Thyroid gland (tissue), 4 donors: ENCODE measurements around the gene ETS1. TPM values are rescaled to one million over a fixed set of nuclear protein-coding genes. Genes with fewer than 3 reads are reported as not detected.

ENCODE experiments used
- DNase-seq, 2 donors: peaks; one replicate each; pipeline ENCODE4 v3.0.0-alpha.2; 2019
- H3K27ac ChIP-seq, 3 donors: fragments of 200-600 bp; sonication (generic); 1 replicate in 2 of 3; 2 replicates in 1 of 3; pipeline ENCODE4 v1.5.1; 2016 to 2019; ENCODE audit warnings: mild to moderate bottlenecking in 1 of 3, moderate library complexity in 1 of 3
- H3K27me3 ChIP-seq: fragments of 200-600 bp; sonication (generic); one replicate; pipeline ENCODE4 v1.5.1; 2019
- H3K36me3 ChIP-seq, 2 donors: fragments of 200-600 bp; sonication (generic); one replicate each; pipeline ENCODE4 v1.5.1; 2016 to 2019
- H3K4me1 ChIP-seq, 2 donors: fragments of 200-600 bp; sonication (generic); one replicate each; pipeline ENCODE4 v1.5.1; 2017 to 2019
- H3K4me3 ChIP-seq, 3 donors: fragments of 200-600 bp; sonication (generic); replicated peaks in 1 of 3; 1 replicate in 2 of 3; 2 replicates in 1 of 3; pipeline ENCODE4 v1.5.1; 2016; ENCODE audit warnings: mild to moderate bottlenecking in 1 of 3
- H3K9me3 ChIP-seq: fragments of 200-600 bp; sonication (generic); one replicate; pipeline ENCODE4 v1.5.1; 2017
- POLR2A ChIP-seq, 2 donors: fragments of 450-650 bp; IDR thresholded peaks; one replicate each; pipeline ENCODE4 v1.6.1; 2017; ENCODE audit warnings: antibody characterized with exemption in 2 of 2, mild to moderate bottlenecking in 2 of 2, moderate library complexity in 1 of 2
- WGBS, 2 donors: methylation state at CpG; one replicate each; pipeline ENCODE4 v1.1.5; 2017; 5-methylcytosine and 5-hydroxymethylcytosine counted together
- intact Hi-C: fragments of 100-400 bp; cut with DNase I; formaldehyde crosslinking; loops from one replicate; pipeline ENCODE4 v1.15.1; 2023
- total RNA-seq, 4 donors: library from RNA; depleted of rRNA; stranded (reverse); fragments of >200 nt; gene quantifications; one replicate each; pipeline ENCODE4 v1.2.3, GENCODE V29; 2016
- TF ChIP-seq, protein P1 (sequence below), 6 experiments: fragments of 200-600 bp in 3 of 6; fragments of 450-650 bp in 3 of 6; sonication (generic) in 3 of 6; IDR thresholded peaks; one replicate each; pipeline ENCODE4 v1.5.1; 2016 to 2019; ENCODE audit warnings: antibody characterized with exemption in 6 of 6, mild to moderate bottlenecking in 2 of 6, inconsistent platforms in 1 of 6, moderate library complexity in 1 of 6

ETS1 gene
- total RNA-seq, 4 donors from 2014 or later = 38.4 to 79.4 (median 58.4) TPM

DNA sequence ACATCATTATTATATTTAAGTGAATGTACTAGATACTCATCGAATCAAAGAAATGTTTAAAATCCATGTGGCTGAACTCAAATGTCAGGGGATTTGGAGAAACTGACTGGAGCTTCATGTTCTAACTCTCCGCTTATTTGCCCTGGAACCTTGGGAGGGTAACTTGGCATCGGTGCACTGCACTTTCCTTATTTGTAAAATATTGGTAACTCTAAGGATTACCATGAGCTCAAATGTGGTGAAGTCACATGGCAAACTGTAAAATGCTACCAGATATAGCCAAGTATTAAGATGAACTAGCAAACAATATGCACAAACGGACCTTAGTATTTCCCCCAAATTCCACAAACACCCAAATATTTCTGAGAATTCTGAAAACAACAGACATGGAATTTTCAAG is 75.6 kb downstream of the ETS1 start:
- no peak for DNase-seq
- H3K4me3 ChIP-seq = no peak overlapping the region
- WGBS, 2 donors = 68 to 77% methylated on average over 4 of the region's 4 CpGs
- no peaks in the 10 kb centered on the region for H3K9me3 ChIP-seq
- no peak overlapping the region for H3K27ac ChIP-seq
- peaks cover 0 to 46% of the 10 kb centered on the region in 2 donors for H3K4me1 ChIP-seq
- TF ChIP-seq, protein P1, sequence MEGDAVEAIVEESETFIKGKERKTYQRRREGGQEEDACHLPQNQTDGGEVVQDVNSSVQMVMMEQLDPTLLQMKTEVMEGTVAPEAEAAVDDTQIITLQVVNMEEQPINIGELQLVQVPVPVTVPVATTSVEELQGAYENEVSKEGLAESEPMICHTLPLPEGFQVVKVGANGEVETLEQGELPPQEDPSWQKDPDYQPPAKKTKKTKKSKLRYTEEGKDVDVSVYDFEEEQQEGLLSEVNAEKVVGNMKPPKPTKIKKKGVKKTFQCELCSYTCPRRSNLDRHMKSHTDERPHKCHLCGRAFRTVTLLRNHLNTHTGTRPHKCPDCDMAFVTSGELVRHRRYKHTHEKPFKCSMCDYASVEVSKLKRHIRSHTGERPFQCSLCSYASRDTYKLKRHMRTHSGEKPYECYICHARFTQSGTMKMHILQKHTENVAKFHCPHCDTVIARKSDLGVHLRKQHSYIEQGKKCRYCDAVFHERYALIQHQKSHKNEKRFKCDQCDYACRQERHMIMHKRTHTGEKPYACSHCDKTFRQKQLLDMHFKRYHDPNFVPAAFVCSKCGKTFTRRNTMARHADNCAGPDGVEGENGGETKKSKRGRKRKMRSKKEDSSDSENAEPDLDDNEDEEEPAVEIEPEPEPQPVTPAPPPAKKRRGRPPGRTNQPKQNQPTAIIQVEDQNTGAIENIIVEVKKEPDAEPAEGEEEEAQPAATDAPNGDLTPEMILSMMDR (IDR thresholded peaks at IDR 0.05) = no peak
- no peak for TF ChIP-seq POLR2A (IDR thresholded peaks at IDR 0.05)
- no peaks in the 10 kb centered on the region for H3K36me3 ChIP-seq
- H3K27me3 ChIP-seq = no peaks in the 10 kb centered on the region
- intact Hi-C loops = no loop called here

- H3K9me3 ChIP-seq = no peaks in the 10 kb centered on the region
- H3K27ac ChIP-seq = no peak overlapping the region
- H3K4me3 ChIP-seq = no peak overlapping the region
- TF ChIP-seq, protein P1 (IDR thresholded peaks at IDR 0.05) = no peak
- no peak for TF ChIP-seq POLR2A (IDR thresholded peaks at IDR 0.05)
- H3K4me1 ChIP-seq = peaks cover 0 to 56% of the 10 kb centered on the region in 2 donors
- DNase-seq = no peak
- H3K27me3 ChIP-seq = no peaks in the 10 kb centered on the region
- intact Hi-C loops = no loop called here
- 81% methylated on average over 2 of the region's 2 CpGs for WGBS, 2 donors
- H3K36me3 ChIP-seq = no peaks in the 10 kb centered on the region
Measured at GRCh38 chr11:128509621-128510389, 77.6 kb downstream of the ETS1 start.

GRCh38 chr11:128508770-128509510 is 78.4 kb downstream of the ETS1 start:
- WGBS, 2 donors = 74 to 75% methylated on average over 8 of the region's 8 CpGs
- intact Hi-C loops = no loop called here
- H3K27ac ChIP-seq = peak overlapping the region in 2 of 3 donors; percentile 67 to 69
- peaks cover 0 to 56% of the 10 kb centered on the region in 2 donors for H3K4me1 ChIP-seq
- no peak for TF ChIP-seq POLR2A (IDR thresholded peaks at IDR 0.05)
- TF ChIP-seq, protein P1 (IDR thresholded peaks at IDR 0.05) = no peak
- no peak for DNase-seq
- no peaks in the 10 kb centered on the region for H3K9me3 ChIP-seq
- no peaks in the 10 kb centered on the region for H3K36me3 ChIP-seq
- no peak overlapping the region for H3K4me3 ChIP-seq
- no peaks in the 10 kb centered on the region for H3K27me3 ChIP-seq

GRCh38 chr11:128507936-128508335 is 79.4 kb downstream of the ETS1 start:
- intact Hi-C loops = no loop called here
- no peak for DNase-seq
- H3K9me3 ChIP-seq = no peaks in the 10 kb centered on the region
- H3K36me3 ChIP-seq = no peaks in the 10 kb centered on the region
- whole genome bisulfite sequencing, 2 donors = 67 to 74% methylated on average over 6 of the region's 6 CpGs
- no peaks in the 10 kb centered on the region for H3K27me3 ChIP-seq
- peaks cover under 1 to 64% of the 10 kb centered on the region in 2 donors for H3K4me1 ChIP-seq
- TF ChIP-seq POLR2A (IDR thresholded peaks at IDR 0.05) = no peak
- TF ChIP-seq, protein P1 (IDR thresholded peaks at IDR 0.05) = no peak
- H3K27ac ChIP-seq = peak overlapping the region in 2 of 3 donors; percentile 67 to 69
- no peak overlapping the region for H3K4me3 ChIP-seq
